Activated naive CD8-positive, alpha-beta T cell treated with anti-CD3 and anti-CD28 coated beads, Interleukin-2, amount 50 U/mL, for 24 hours (primary cell): ENCODE results near the gene ZNF385D.
"Not testable (repeated sequence)": the region's sequence is repeated elsewhere in the genome, so short reads cannot be mapped to it uniquely, and the experiment has no call there.

Experiments
- ATAC-seq: fragments of 150-1000 bp; cut with Tn5 transposase; one replicate; pipeline ENCODE4 v1.10.0; 2021
- DNase-seq: peaks from one replicate; pipeline ENCODE4 v3.0.0; 2021
- H3K27ac Mint-ChIP-seq: one replicate; pipeline ENCODE4 v1.8.0; 2021; ENCODE audit warnings: mild to moderate bottlenecking, mixed read lengths
- H3K27me3 Mint-ChIP-seq: one replicate; pipeline ENCODE4 v1.8.0; 2021; ENCODE audit warnings: mixed read lengths
- H3K36me3 Mint-ChIP-seq: one replicate; pipeline ENCODE4 v1.8.0; 2021; ENCODE audit warnings: low read depth, mixed read lengths
- H3K4me1 Mint-ChIP-seq: one replicate; pipeline ENCODE4 v1.8.0; 2021; ENCODE audit warnings: mixed read lengths
- H3K4me3 Mint-ChIP-seq: one replicate; pipeline ENCODE4 v1.8.0; 2021; ENCODE audit warnings: mild to moderate bottlenecking, moderate library complexity, mixed read lengths
- H3K9me3 Mint-ChIP-seq: one replicate; pipeline ENCODE4 v1.8.0; 2021; ENCODE audit warnings: mixed read lengths

Gene ZNF385D

DNA sequence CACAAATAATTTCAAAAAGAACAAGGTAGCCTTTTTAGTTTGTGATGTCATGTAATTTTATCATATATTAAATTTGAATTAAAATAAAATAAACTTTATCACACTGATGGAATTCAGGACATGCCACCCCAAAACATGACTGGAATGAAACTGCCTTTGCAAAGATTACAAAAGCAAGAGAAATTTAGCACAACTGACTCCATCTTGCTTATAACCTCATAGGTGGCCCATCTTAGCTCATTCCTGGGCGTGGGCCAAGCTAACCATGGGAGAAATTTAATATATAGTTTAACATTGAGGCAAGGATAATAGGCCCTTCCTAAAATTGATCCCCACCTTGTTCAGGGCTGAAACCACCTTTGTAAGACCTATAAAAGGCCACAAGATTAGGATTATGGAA lies 235.6 kb downstream of the ZNF385D start:
- H3K36me3 Mint-ChIP-seq = no peaks in the 10 kb centered on the region
- H3K27me3 Mint-ChIP-seq = no peaks in the 10 kb centered on the region
- no peak overlapping the region for H3K27ac Mint-ChIP-seq
- peaks cover 7% of the 10 kb centered on the region for H3K9me3 Mint-ChIP-seq
- DNase-seq = no peak
- ATAC-seq = no peak
- H3K4me3 Mint-ChIP-seq = no peak overlapping the region
- no peaks in the 10 kb centered on the region for H3K4me1 Mint-ChIP-seq

GRCh38 chr3:21509731-21510470 lies 241.1 kb downstream of the ZNF385D start:
- Mint-ChIP-seq H3K9me3 (peaks cover 8% of the 10 kb centered on the region), H3K4me1 (no peaks in the 10 kb centered on the region), H3K36me3 (no peaks in the 10 kb centered on the region), H3K27me3 (no peaks in the 10 kb centered on the region), H3K27ac (no peak overlapping the region), H3K4me3 (no peak overlapping the region)
- ATAC-seq (no peak), DNase-seq (no peak)

DNA sequence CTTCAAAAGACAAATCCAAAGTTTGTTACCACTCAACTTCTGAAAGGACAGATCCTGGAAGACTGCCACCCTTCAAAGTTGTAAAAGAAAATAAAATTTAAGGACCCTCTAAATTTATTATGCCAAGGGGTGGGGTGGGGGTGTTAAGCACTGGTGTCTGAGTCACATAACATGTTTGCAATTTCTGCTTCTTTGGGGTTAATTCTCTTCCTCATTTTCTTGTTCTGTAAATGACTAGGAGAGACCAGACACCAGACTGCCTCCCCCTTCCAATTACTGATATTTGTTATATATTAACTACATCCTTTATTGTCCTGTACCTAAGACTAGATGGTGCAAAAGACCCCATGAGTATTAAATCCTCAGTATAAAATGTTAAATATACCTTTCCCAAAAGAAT lies 242.8 kb downstream of the ZNF385D start:
- no peak overlapping the region for H3K27ac Mint-ChIP-seq
- H3K9me3 Mint-ChIP-seq = peaks cover 8% of the 10 kb centered on the region
- ATAC-seq (no peak), DNase-seq (no peak)
- H3K36me3 Mint-ChIP-seq = no peaks in the 10 kb centered on the region
- H3K4me1 Mint-ChIP-seq = no peaks in the 10 kb centered on the region
- no peak overlapping the region for H3K4me3 Mint-ChIP-seq
- no peaks in the 10 kb centered on the region for H3K27me3 Mint-ChIP-seq

- H3K4me1 Mint-ChIP-seq = no peaks in the 10 kb centered on the region
- H3K27ac Mint-ChIP-seq = no peak overlapping the region
- ATAC-seq = no peak
- no peak overlapping the region for H3K4me3 Mint-ChIP-seq
- peaks cover 5% of the 10 kb centered on the region for H3K9me3 Mint-ChIP-seq
- no peaks in the 10 kb centered on the region for H3K27me3 Mint-ChIP-seq
- DNase-seq = no peak
- H3K36me3 Mint-ChIP-seq = no peaks in the 10 kb centered on the region
Measured at GRCh38 chr3:21505711-21506460, 245.1 kb downstream of the ZNF385D start.

DNA sequence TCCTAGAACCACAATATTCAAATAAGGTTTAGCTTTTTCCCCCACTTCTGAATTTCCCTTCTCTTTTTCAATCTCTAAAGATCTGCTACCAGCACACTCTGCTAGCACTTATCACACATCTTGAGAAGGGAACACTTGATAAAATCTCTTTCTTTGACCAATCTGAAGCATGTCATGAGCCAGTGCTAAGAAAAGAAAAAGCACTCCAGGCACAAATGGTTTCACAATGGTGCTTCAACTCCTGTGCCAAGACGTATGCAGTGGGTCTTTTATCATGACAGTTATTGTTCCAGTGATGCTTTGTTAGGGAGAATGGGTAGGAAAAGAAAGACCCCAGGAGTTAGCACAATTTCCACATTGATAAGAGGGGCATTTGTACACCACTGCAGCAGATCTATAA lies 248.4 kb downstream of the ZNF385D start:
- Mint-ChIP-seq H3K27ac (no peak overlapping the region), H3K4me3 (no peak overlapping the region), H3K9me3 (peaks cover 8% of the 10 kb centered on the region), H3K4me1 (no peaks in the 10 kb centered on the region), H3K36me3 (no peaks in the 10 kb centered on the region), H3K27me3 (no peaks in the 10 kb centered on the region)
- ATAC-seq = no peak
- DNase-seq = no peak

- ATAC-seq (no peak), DNase-seq (no peak)
- no peaks in the 10 kb centered on the region for H3K36me3 Mint-ChIP-seq
- H3K27ac Mint-ChIP-seq = no peak overlapping the region
- peaks cover 13% of the 10 kb centered on the region for H3K9me3 Mint-ChIP-seq
- H3K4me1 Mint-ChIP-seq = no peaks in the 10 kb centered on the region
- no peak overlapping the region for H3K4me3 Mint-ChIP-seq
- no peaks in the 10 kb centered on the region for H3K27me3 Mint-ChIP-seq
Measured at GRCh38 chr3:21500834-21501233, 250.2 kb downstream of the ZNF385D start.

- H3K27ac Mint-ChIP-seq, H3K9me3 Mint-ChIP-seq, H3K4me1 Mint-ChIP-seq, H3K36me3 Mint-ChIP-seq, H3K4me3 Mint-ChIP-seq, ATAC-seq, H3K27me3 Mint-ChIP-seq, DNase-seq: not testable (repeated sequence)
Measured at GRCh38 chr3:21490671-21491070, 260.3 kb downstream of the ZNF385D start.

DNA sequence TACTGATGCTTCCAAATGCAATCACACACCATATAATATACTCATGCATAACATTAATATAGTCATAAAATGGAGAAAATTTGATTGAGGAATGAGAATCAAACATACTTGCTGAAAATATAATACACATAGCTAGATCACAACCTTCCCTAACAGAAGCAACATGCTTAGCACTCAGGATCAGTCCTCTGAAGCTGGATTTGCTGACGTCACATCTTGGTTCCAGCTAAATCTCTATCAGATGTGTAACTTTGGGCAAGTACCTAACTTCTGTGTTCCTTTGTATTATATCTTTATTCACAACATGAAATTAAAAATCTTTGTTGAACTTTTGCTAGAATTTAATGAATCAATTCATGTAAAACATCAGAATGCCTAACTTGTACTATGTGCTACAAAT lies 263.5 kb downstream of the ZNF385D start:
- H3K4me3 Mint-ChIP-seq = no peak overlapping the region
- no peaks in the 10 kb centered on the region for H3K36me3 Mint-ChIP-seq
- no peaks in the 10 kb centered on the region for H3K4me1 Mint-ChIP-seq
- ATAC-seq = no peak
- DNase-seq = no peak
- no peaks in the 10 kb centered on the region for H3K9me3 Mint-ChIP-seq
- no peak overlapping the region for H3K27ac Mint-ChIP-seq
- H3K27me3 Mint-ChIP-seq = no peaks in the 10 kb centered on the region

DNA sequence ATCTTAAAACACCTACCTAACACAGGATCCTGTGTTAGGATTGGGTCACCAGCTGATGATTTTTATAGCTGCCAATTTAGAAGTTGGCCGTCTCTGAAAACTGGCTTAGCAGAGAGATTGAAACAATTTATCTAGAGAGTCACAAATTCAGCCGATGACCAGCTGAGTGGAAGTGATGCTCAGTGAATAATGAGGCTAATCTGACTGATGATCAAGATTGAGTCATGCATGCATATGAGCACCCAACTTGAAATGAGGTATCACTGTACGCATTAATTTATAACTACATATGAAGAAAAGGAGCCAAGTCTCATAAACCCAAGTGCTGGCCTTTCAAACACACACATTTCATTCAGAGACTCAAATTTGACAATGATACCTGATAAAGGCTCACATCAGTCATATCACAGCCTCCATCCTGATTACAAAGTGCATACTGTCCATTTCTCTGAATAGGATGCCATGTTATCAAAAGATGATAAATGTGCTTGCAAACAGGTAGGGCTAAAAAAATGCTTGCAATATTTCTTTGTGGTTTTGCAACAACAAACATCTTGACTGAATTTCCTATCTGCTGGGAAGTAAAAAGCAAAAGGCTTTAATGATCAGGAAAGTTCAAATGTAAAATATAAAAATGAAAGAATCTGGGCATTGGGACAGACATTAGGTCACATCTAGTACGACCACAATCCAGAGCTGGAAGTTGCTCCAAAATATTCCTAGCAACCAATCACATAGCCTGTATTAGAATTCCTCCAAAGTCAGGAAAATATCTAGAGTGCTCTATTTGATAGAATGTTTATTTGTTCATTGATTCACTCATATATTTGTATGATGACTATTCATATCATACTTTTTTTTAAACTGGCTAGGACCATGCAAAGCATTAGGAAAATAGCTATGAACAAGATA lies 264.7 kb downstream of the ZNF385D start:
- ATAC-seq, H3K4me1 Mint-ChIP-seq, H3K4me3 Mint-ChIP-seq, H3K36me3 Mint-ChIP-seq, H3K27me3 Mint-ChIP-seq, H3K9me3 Mint-ChIP-seq, H3K27ac Mint-ChIP-seq, DNase-seq: not testable (repeated sequence)

- Mint-ChIP-seq H3K36me3 (no peaks in the 10 kb centered on the region), H3K4me3 (no peak overlapping the region), H3K9me3 (peaks cover 3% of the 10 kb centered on the region), H3K27ac (no peak overlapping the region), H3K27me3 (no peaks in the 10 kb centered on the region), H3K4me1 (no peaks in the 10 kb centered on the region)
- no peak for DNase-seq
- ATAC-seq = no peak
Measured at GRCh38 chr3:21484828-21485144, 266.2 kb downstream of the ZNF385D start.

DNA sequence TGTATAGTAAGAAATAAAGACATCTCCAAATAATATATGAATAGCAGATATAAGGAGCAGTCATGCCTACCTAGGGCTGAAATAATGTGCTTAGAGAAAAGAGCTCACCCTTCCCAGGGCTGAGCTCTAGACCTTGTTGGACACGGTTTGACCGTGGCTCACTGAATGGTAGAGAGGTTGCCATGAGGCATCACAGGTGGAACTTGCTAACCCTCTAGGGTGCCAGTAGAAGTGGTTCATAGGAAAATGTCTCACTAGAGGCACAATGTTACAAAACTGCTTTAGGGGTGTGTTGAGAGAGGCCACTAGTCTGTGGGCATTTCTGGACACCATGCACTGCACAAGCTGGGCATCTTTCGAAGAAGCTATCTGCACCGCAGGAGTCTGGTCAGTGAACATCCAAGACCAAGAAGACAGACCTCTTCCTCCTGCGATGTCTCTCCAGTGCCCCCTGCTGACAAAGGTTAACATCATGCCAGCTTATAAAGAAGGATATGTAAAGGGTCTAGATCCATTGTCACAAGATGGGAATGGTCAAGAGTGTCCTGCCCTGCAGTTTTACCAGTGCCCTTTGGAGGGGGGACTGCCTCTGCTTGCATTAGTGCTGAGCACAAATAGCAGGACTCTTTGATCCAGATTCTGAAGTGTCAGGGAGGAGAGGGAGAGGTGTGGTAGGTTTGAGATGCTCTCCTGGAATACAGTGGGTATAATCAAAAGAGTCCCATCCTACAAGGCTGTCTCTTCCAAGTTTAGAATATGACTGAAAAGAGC lies 266.8 kb downstream of the ZNF385D start:
- no peaks in the 10 kb centered on the region for H3K4me1 Mint-ChIP-seq
- no peak overlapping the region for H3K4me3 Mint-ChIP-seq
- ATAC-seq (no peak), DNase-seq (peak; percentile 5)
- peaks cover 3% of the 10 kb centered on the region for H3K9me3 Mint-ChIP-seq
- no peaks in the 10 kb centered on the region for H3K36me3 Mint-ChIP-seq
- H3K27ac Mint-ChIP-seq = no peak overlapping the region
- H3K27me3 Mint-ChIP-seq = no peaks in the 10 kb centered on the region

- Mint-ChIP-seq H3K27ac (no peak overlapping the region), H3K4me1 (no peaks in the 10 kb centered on the region), H3K27me3 (no peaks in the 10 kb centered on the region), H3K9me3 (peaks cover 3% of the 10 kb centered on the region), H3K36me3 (no peaks in the 10 kb centered on the region), H3K4me3 (no peak overlapping the region)
- no peak for ATAC-seq
- no peak for DNase-seq
Measured at GRCh38 chr3:21481991-21482390, 269.0 kb downstream of the ZNF385D start.

DNA sequence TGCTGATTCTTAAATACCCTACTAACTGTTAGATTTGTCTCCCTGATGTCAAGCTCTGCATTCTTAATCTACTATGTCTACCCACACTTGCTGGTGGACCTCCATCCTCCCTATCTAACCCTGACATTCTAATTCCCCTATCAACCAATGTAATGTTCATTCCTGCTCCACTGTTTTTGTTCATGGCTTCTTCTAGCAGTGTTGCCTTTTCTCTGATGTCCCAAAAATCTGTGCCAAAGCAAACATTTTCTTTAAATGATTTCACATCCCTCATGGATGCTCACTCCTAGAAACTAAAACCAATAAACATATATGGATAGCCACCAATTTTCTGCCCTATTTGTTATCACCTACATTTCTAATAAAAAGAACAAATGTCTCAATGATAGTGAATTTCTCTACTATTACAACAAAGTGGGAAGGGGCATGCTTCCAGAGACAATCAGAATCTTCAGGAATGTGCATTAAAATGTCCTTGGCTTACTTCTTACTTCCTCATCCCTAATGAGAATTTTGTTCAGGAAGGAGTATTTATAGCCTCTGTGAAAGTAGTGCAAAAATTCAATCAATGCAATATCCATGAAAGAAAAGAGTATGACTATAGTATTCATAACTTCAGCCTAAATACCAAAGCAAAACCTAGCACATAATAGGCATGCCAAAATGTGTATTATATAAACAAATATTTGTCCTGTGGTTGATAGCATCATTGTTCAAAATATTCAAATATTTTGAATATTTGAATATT lies 273.3 kb downstream of the ZNF385D start:
- H3K4me1 Mint-ChIP-seq = no peaks in the 10 kb centered on the region
- no peaks in the 10 kb centered on the region for H3K36me3 Mint-ChIP-seq
- H3K9me3 Mint-ChIP-seq = peaks cover 7% of the 10 kb centered on the region
- H3K4me3 Mint-ChIP-seq = no peak overlapping the region
- DNase-seq (no peak), ATAC-seq (no peak)
- no peak overlapping the region for H3K27ac Mint-ChIP-seq
- H3K27me3 Mint-ChIP-seq = no peaks in the 10 kb centered on the region

- Mint-ChIP-seq H3K9me3 (peaks cover 10% of the 10 kb centered on the region), H3K36me3 (no peaks in the 10 kb centered on the region)
- no peak for ATAC-seq
Measured at GRCh38 chr3:21466476-21466875, 284.5 kb downstream of the ZNF385D start.

More at GRCh38 chr3:21466476-21466875, 284.5 kb downstream of the ZNF385D start:
- DNase-seq = no peak
- H3K27me3 Mint-ChIP-seq = no peaks in the 10 kb centered on the region
- no peaks in the 10 kb centered on the region for H3K4me1 Mint-ChIP-seq
- no peak overlapping the region for H3K4me3 Mint-ChIP-seq
- no peak overlapping the region for H3K27ac Mint-ChIP-seq
